HG03135 (cell line): ENCODE data around the gene TTLL10.
"Not testable (repeated sequence)": the region's sequence is repeated elsewhere in the genome, so short reads cannot be mapped to it uniquely, and the experiment has no call there.

ENCODE experiments used
- ATAC-seq: cut with Tn5 transposase; IDR thresholded peaks from one replicate; pipeline ENCODE4 v1.9.1; 2021; ENCODE audit warnings: mild to moderate bottlenecking, moderate library complexity; ENCODE audit not compliant: unreplicated experiment

TTLL10 gene

DNA sequence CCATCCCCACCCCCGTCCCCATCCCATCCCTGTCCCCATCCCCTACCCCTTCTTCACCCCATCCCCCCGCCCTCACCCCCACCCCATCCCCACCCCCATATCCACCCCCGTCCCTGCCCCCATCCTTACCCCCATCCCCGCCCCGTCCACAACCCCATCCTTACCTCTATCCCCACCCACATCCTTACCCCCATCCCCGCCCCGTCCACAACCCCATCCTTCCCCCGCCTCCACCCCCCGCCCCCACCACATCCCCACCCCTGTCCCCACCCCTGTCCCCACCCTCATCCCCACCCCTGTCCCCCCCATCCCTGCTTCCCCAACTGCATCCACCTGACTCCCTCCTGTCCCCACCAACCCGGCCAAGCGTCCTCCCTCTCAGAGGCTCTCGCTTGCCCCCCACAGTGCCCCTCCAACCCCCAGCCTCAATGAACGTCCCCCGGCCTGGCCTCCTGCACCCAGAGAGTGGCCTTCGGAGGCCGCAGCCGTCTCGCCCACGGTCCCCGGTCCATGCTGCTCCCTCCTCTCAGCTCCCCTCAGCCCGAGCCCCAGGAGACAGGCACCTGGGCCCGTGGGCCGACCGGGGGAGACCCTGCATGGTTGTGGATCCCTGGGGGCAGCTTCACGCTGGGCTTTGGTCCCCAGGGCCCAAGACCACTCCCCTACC, 32.3 kb upstream of the TTLL10 start:
- no peak for ATAC-seq

DNA sequence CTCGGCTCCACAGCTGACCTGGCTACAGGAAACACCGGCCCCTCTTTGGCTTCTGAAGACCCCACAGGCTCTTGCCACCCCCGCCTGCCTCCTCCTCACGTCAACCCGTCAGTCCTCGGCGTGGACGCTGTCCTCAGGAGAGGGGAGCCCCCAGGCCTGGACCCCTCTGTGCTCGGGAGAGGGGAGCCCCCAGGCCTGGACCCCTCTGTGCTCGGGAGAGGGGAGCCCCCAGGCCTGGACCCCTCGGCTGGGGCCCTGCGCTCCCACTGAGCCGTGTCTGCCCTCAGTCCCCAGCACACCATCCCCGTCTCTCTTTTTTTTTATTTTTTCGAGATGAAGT, 31.8 kb upstream of the TTLL10 start:
- ATAC-seq, result no peak

DNA sequence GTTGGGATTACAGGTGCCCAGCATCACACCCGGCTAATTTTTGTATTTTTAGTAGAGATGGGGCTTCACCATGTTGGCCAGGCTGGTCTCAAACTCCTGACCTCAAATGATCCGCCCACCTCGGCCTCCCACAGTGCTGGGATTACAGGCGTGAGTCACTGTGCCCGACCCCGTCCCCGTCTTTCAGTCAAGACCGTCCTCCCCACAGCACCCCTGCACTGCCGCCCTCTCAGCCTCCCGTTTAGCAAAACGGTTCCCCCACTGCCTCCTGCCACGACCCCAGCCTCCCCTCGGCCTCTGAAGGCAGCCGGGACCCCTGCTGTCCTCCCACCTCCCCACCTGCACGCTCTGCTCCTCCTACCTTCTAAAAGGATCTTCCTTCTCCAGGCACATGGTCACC, 31.3 kb upstream of the TTLL10 start:
- ATAC-seq, result not testable (repeated sequence)

DNA sequence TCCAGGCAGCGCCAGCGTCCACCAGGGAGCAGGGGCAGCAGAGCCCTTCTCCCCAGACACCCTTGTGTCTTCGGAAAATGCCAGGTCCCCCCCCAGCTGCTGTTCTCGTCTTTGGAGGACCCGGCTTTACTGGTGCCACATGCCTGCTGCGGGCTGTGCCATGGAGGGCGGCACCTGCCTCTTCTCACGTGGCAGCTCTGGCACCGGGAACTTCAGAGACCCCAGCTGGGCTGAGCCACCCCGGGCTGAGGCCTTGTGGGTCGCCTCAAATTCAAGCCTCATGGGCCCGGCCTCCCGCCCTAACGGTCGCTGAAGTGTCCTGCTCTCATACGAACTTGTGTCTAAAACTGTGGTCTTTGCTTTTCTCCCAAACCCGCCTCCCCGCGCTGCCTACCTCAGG, 30.8 kb upstream of the TTLL10 start:
- no peak for ATAC-seq

DNA sequence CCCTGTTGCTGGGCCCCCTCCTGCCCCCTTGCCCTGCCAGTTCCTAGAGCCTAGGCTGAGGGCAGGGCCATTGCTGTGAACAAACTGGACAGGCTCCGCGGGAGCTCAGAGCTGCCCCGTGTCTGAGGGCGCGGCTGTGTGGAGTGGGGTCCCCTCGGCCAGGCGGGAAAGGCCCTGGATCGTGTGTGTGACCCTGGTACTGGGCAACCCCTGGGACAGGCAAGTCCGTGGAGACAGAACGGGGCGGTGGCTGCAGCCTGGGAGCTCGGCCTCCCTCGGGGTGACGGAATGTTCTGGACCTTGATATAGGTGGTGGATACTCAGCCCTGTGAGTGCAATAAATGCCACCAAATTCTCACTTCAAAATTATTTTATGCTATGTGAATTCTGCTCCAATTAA, 30.0 kb upstream of the TTLL10 start:
- no peak for ATAC-seq

DNA sequence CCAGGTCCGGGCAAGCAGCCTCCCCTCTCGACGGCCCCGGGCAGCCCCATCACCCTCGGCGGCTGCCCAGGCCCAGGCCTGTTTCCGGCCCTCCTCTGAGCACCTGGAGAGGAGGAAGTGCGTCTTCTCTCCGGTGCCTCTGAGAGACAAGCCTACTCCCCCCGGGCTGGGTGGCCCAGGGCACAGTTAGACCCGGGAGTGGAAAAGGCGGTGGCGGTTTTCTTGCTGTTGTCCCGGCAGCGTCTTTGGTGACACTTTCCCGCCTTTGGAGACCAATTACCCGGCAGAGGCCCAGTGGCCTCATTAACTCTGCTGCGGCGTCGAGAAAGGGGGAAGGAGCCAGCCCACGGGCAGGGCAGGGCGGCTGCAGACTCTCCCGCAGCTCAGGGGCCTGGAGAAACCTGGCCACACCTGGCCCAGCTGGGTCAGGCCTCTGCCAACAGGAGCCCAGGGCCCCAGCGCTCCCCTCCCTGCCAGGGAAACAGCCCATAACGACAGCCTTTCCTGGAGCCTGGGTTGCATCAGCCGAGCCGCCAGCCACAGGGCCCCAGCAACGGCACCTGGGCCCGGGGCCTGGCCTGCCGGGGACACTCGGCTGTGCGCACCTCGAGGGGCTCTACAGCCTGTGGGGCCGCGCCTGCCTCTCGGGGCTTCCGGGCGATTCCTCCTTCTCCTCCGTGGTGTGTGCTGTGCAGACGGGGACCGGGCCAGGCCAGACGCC, 29.4 kb upstream of the TTLL10 start:
- peak; percentile 69 for ATAC-seq

DNA sequence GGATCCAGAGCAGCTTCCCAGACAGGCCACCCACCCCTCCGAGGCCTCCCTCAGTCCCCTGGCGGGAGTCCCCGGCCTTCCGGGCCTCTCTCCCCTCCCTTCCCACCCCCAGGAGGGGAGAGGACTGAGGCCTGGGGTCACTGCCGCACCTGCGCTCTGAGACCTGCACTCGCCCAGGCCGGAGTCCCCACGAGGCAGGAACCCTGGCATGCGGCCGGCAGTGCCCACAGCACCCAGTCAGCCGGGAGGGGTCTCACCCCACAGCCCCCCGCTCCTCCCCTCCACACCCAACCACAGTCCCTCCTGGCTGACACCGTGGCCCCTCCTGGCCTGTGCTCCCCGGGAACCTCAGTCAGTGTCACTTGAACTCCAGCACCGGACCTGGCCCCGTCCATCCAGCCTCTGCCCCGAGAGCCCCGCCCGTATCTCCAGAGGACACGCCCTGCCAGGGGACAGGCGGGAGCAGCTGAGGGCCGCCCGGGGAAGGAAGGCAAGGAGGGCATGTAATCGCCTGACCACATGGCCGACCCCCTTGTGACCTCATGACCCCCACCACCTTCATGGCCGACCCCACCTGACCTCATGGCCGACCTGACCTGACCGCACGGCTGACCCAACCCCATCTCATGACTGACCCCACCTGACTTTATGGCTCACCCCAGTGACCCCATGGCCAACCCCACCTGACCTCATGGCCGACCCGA, 28.7 kb upstream of the TTLL10 start:
- no peak for ATAC-seq

DNA sequence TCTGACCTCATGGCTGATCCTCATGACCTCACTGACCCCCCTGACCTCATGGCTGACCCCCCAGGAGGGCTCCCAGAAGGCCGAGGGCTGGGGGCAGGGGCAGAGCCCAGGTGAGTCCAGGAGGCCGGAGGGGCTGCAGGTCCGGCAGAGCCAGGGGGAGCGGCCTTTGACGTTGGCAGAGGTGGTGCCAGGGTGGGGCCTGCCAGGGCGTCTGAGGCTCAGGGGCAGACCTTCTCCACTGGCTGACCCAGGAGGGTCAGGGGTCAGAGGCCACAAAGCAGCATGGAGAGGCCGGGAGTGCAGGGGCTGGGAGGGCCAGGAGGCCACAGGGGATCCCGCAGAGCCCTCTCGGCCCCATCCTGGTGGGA, 28.1 kb upstream of the TTLL10 start:
- ATAC-seq, result no peak

DNA sequence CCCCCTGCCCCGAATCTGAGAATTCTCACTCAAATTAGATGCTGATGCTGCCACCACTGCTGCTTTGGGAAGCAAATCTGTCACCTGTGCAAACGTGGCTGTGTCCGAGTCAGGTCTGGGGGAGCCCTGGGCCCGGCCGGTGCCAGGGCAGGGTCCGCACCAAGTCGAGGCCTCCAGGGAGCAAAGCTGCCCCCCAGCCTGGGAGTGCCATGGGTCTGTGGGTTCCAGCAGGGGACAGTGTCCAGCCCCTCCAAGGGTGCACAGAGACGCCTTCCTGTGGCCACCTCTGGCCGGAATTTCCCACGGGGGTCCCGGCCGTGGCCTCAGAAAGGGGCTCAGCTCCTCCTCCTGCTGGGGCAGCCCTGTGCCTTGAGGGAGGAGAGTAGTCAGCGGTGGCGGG, 27.7 kb upstream of the TTLL10 start:
- ATAC-seq, result no peak

DNA sequence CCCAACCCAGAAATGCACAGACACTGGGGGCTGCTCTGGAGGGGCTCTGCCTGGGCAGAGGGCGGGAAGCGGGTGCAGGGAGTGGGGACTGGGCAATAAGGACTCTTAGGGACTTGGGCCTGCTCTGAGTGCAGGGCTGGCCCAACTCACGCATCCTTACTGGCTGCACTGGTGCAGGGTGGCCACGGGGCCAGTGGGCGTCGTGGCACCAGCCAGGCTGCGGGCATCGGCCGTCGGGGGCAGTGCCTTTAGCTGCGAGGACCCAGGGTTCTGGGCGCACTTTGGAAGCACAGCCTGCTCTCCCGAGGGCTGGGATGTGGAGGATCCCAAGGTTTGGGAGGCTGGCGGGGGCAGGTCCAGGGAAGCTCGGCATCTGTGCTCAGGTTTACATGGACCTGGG, 27.1 kb upstream of the TTLL10 start:
- no peak for ATAC-seq

DNA sequence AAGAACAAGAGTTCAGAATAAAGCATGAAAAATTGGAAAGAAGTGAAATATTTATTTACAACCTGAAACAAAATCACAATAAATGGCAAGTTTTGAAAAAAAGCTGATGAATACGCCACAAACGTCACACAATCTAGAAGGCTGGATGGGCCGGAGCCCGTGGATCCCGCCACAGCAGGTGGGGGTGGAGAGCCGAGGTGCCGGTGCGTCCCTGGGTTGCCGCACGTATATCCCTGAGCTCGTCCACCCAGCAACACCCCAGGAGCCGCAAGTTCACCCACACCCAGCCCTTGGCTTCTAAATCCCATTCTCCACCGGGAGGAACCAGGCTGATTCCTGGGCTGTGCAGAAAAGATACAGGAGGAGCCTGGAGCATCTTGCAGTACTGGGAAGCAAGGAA, 25.6 kb upstream of the TTLL10 start:
- no peak for ATAC-seq

DNA sequence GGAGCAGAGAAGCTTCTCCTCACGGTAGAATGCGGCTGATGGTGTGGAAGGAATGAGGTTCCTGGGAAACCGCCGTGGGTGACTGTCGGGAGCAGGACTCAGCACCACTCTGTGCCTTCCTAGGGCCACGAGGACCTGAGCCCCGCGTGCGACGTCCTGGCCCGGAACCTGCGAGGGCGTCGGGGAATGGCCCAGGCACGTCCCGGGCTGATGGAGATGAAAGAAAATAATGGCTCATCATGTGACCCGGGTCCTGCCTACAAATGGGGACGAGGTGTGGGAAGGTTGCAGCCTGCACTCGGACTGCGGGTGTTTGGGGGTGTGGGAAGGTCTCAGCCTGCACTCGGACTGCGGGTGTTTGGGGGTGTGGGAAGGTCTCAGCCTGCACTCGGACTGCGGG, 25.1 kb upstream of the TTLL10 start:
- ATAC-seq, result no peak

DNA sequence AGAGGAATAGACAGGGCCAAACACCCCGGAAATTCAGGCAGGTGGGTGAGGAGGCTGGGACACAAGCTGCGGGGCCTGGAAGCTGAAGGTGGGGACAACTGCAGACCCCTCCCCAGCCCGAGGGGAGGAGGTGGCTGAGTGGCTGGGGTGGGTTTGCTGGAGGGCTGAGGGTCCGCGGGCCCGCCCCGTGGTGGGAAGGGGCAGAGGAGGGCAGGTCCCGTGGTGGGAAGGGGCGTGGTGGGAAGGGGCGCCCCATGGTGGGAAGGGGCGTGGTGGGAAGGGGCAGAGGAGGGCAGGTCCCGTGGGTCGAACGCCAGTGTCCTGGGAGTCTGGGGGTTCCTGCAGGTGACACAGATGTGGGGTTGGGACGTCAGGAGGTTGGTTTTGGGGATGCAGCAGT, 24.3 kb upstream of the TTLL10 start:
- no peak for ATAC-seq

DNA sequence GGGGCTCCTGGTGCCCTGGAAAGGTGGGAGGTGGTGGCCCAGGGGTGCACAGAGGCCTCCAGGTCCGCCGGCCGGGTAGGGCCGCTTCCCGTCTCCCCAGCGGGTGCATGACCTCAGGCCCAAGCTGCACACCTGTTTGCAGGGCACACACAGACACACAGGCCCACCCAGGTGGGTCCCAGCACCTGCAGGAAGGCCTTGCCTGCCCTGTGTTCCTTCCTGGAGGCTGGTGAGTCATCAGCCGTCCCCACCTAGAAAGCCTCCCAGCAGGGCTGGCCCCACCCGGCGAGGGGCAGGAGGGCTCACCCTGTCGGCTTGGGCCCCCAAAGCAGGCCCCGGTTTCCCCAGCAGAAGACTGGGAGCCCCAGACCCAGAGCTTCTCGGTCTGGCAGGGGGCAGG, 23.6 kb upstream of the TTLL10 start:
- no peak for ATAC-seq

DNA sequence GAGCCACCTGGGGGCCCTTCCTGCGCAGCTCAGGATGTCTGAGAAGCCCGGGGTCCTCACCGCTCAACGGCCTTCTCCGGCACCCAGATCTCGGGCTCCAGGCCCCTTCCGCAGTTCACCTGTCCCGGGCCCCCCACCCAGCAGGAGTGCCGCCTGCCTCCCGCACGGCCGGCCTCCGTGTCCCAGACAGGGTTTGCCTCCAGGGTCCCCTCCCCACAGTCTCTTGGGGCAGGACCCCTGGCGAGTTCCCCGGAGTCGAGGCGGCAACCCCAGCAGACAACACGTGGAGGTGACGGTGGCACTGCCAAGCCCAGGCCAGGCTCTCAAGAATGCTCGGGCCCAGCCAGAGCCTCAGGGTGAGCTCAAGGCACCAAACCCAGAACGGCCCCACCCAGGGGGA, 22.4 kb upstream of the TTLL10 start:
- ATAC-seq, result no peak

DNA sequence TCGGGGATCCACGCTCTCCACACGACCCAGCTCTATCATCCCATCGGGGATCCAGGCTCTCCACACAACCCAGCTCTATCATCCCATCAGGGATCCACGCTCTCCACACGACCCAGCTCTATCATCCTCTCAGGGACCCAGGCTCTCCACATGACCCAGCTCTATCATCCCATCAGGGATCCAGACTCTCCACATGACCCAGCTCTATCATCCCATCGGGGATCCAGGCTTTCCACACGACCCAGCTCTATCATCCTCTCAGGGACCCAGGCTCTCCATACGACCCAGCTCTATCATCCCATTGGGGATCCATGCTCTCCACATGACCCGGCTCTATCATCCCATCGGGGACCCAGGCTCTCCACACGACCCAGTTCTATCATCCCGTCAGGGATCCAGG, 21.2 kb upstream of the TTLL10 start:
- not testable (repeated sequence) for ATAC-seq

DNA sequence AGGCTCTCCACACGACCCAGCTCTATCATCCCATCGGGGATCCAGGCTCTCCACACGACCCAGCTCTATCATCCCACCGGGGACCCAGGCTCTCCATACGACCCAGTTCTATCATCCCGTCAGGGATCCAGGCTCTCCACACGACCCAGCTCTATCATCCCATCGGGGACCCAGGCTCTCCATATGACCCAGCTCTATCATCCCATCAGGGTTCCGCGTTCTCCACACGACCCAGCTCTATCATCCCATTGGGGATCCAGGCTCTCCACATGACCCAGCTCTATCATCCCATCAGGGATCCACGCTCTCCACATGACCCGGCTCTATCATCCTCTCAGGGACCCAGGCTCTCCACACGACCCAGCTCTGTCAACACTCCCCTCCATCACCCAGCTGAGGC, 20.5 kb upstream of the TTLL10 start:
- not testable (repeated sequence) for ATAC-seq

DNA sequence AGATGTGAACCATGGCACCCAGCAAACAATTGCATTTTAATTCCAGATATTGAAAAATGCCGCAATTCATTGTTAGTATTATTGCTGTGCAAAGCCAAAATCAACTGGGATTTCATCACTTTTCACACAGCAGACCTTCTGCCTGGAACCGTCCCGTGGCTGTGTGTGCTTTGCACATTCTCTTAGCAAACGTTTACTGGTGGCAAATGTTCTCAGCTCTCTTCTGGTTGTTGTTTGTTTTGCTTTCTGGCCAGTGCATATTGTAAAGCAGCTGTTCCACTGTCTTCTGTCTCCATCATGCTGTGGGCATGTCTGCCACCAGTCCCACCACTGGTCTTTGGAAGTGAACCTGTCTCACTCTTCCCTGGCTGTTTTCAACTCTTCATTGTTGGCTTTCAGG, 19.8 kb upstream of the TTLL10 start:
- no peak for ATAC-seq

DNA sequence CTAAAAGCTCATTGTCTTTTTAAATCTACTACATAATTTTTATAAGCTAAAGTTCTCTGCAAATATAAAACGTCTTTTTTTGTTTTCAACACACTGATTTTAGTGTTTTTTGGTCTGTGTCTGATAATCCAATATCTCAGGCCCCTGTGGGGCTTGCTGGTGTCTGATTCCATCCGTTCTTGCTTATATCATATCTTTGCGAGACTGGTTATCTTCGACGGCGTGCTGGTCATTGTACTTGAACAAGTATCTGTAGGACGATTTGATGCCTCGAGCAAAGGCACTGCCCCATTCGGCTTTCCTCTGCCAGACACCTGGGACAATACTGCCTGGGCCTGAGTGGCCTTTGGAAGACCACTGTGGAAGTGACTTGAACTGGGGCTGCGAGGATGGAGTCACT, 18.4 kb upstream of the TTLL10 start:
- ATAC-seq, result no peak

DNA sequence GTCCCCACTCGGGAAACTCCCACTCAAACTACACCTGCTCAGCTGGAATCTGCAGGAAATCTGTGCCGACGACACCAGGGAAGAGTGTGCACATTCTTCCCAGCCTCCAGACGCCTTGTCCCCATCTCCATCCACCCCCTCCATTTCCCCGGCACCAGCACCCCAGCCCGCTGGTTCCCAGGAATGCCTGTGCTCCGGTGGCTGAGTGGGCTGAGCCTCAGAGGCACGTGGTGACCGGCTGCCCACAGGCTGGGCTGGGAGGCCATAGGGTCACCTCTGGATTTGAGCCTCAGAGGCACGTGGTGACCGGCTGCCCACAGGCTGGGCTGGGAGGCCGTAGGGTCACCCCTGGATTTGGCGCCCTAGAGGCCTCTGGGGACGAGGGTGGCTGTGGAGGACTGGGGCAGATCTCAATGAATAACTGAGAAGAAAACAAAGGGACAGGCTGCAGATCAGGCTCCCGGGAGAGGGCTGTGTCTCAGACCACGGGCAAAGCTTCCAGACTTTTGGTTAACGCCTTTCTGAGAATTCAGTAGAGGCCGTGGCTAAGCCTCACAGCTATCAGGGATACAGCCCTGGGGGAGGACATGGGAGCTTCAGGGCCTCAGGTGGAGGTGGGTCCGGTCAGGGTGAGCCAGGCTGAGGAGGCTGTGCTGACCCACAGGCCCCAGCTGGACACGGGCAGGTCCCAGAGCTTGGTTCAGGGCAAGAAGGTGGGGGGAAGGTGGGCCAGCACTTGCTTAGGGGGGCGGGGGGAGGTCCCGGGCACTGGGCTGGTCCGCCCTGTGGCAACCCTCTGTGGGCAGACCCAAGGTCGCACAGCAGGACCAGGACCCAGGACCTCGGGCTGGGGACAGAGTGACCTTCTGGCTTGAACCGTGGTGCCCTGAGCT, 17.3 kb upstream of the TTLL10 start:
- no peak for ATAC-seq

DNA sequence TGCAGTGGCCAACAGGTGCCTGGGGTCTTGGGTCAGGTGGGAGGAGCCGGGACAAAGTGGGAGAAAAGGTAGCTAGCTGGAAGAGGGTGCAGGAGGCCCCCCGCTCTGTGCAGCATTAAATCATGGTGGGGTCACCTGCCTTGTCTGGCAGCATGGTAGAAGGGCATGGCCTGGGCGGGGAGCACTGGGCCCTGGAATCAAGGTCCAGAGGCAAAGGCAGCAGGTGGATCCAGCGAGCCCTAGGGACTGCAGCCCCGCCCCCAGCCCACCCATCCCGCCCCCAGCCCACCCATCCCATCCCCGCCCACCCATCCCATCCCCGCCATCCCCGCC, 16.7 kb upstream of the TTLL10 start:
- ATAC-seq, result no peak
